Keratinocyte (primary cell): ENCODE data around the gene TMPRSS4. TPM values are rescaled to one million over a fixed set of nuclear protein-coding genes. Genes with fewer than 3 reads are reported as not detected.

Experiments used
- DNase-seq: peaks from one replicate; pipeline ENCODE4 v3.0.0-alpha.2; 2011; ENCODE audit warnings: low read depth, missing footprints, low spot score
- FAIRE-seq: peaks from 2 replicates; lab custom pipeline; 2011; peaks lifted over from hg19 to GRCh38; lab: Jason Lieb, UNC
- H2AFZ ChIP-seq: 2 replicates; pipeline ENCODE4 v1.6.0; 2012; ENCODE audit warnings: low read length, control low read depth, inconsistent platforms; ENCODE audit not compliant: control insufficient read depth
- H3K27ac ChIP-seq: 2 replicates; pipeline ENCODE4 v1.5.1; 2011; ENCODE audit warnings: low read length; ENCODE audit not compliant: control insufficient read depth, insufficient read depth
- H3K27me3 ChIP-seq: 3 replicates; pipeline ENCODE4 v1.6.0; 2011; ENCODE audit warnings: low read length; ENCODE audit not compliant: control insufficient read depth, insufficient read depth; ENCODE audit errors: extremely low read depth
- H3K36me3 ChIP-seq, 2 experiments: 2 replicates in 1 of 2; 3 replicates in 1 of 2; pipeline ENCODE4 v1.5.1; 2011; ENCODE audit warnings: low read length in 2 of 2, mild to moderate bottlenecking in 1 of 2; ENCODE audit not compliant: control insufficient read depth in 2 of 2, insufficient read depth in 2 of 2; ENCODE audit errors: extremely low read depth in 1 of 2
- H3K4me1 ChIP-seq: 3 replicates; pipeline ENCODE4 v1.5.1; 2011; ENCODE audit warnings: low read length; ENCODE audit not compliant: control insufficient read depth, insufficient read depth; ENCODE audit errors: extremely low read depth
- H3K4me2 ChIP-seq: 3 replicates; pipeline ENCODE4 v1.6.0; 2011; ENCODE audit warnings: low read depth, low read length; ENCODE audit not compliant: control insufficient read depth, insufficient read depth; ENCODE audit errors: extremely low read depth
- H3K4me3 ChIP-seq, 3 experiments: fragments of 200-600 bp in 1 of 3; sonication (generic) in 1 of 3; 2 replicates in 2 of 3; 3 replicates in 1 of 3; pipeline ENCODE4 v1.5.1; 2011 to 2016; ENCODE audit warnings: low read length in 3 of 3, mild to moderate bottlenecking in 3 of 3, control low read depth in 2 of 3, inconsistent platforms in 1 of 3, low read depth in 1 of 3, mixed read lengths in 1 of 3, mixed run types in 1 of 3, moderate library complexity in 1 of 3; ENCODE audit not compliant: control insufficient read depth in 2 of 3, insufficient read depth in 2 of 3; ENCODE audit errors: extremely low read depth in 1 of 3
- H3K79me2 ChIP-seq: 2 replicates; pipeline ENCODE4 v1.6.0; 2012; ENCODE audit warnings: low read length; ENCODE audit not compliant: control insufficient read depth, insufficient read depth
- H3K9ac ChIP-seq: 3 replicates; pipeline ENCODE4 v1.6.0; 2011; ENCODE audit warnings: low read length; ENCODE audit not compliant: control insufficient read depth, insufficient read depth; ENCODE audit errors: extremely low read depth
- H3K9me1 ChIP-seq: 3 replicates; pipeline ENCODE4 v1.6.0; 2011; ENCODE audit warnings: low read length; ENCODE audit not compliant: control insufficient read depth, insufficient read depth; ENCODE audit errors: extremely low read depth
- H3K9me3 ChIP-seq: 2 replicates; pipeline ENCODE4 v1.5.1; 2012; ENCODE audit warnings: low read depth, low read length; ENCODE audit not compliant: control insufficient read depth
- H4K20me1 ChIP-seq: 3 replicates; pipeline ENCODE4 v1.6.0; 2011; ENCODE audit warnings: low read length; ENCODE audit not compliant: control insufficient read depth, insufficient read depth; ENCODE audit errors: extremely low read depth
- EZH2 ChIP-seq: IDR thresholded peaks from one replicate; pipeline ENCODE4 v1.6.1; 2012; ENCODE audit warnings: inconsistent platforms, mild to moderate bottlenecking, low read length, moderate library complexity
- dilution Hi-C: fragments of 300-500 bp; cut with MboI; formaldehyde crosslinking; loops from one replicate; pipeline ENCODE4 v1.7.0; 2020; ENCODE audit warnings: low sequenced_read_pairs; ENCODE audit not compliant: extremely low pct_ligation_motif_present
- polyA plus RNA-seq, 5 experiments: library from polyadenylated mRNA; depleted of rRNA in 3 of 5; stranded (reverse) in 3 of 5; stranded (forward) in 1 of 5; unstranded in 1 of 5; fragments of >200 nt; gene quantifications; 1 replicate in 1 of 5; 2 replicates in 3 of 5; 3 replicates in 1 of 5; pipeline versions ENCODE4 v1.2.1 to v1.2.3, GENCODE V29; 2011 to 2012; ENCODE audit warnings: missing spikeins in 2 of 5, low read depth in 1 of 5, low replicate concordance in 1 of 5
- TF ChIP-seq, protein P1 (sequence below), 3 experiments: IDR thresholded peaks in 1 of 3; conservative IDR thresholded peaks in 1 of 3; optimal IDR thresholded peaks in 1 of 3; 2 replicates in 2 of 3; 3 replicates in 1 of 3; pipeline versions ENCODE3 to v1.5.1; 2011; ENCODE audit warnings: low read length in 3 of 3, mild to moderate bottlenecking in 3 of 3, moderate library complexity in 2 of 3, control low read depth in 1 of 3, inconsistent platforms in 1 of 3; ENCODE audit not compliant: insufficient read depth in 2 of 3; ENCODE audit errors: extremely low read depth in 1 of 3

The TMPRSS4 gene
- polyA plus RNA-seq, 1 donor (not counting 4 experiments of a cell fraction or from before 2014, with no cell fraction given), result 1.2 TPM

DNA sequence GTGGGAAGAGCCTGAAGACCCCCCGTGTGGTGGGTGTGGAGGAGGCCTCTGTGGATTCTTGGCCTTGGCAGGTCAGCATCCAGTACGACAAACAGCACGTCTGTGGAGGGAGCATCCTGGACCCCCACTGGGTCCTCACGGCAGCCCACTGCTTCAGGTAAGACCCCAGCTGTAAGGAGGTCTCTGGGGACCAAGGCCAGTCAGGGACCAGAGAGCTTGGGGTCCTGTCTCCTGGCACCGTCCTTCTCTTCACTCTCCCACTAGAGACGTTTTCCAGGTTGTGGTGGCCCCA is 34.8 kb downstream of the TMPRSS4 start:
- Histone ChIP-seq H3K27ac (no peak overlapping the region), H3K4me1 (peaks cover 4% of the 10 kb centered on the region), H2AFZ (no peak overlapping the region), H3K4me3 (no peak overlapping the region), H4K20me1 (no peaks in the 10 kb centered on the region), H3K9ac (no peak overlapping the region), H3K36me3 (no peaks in the 10 kb centered on the region), H3K9me3 (no peaks in the 10 kb centered on the region), H3K9me1 (no peaks in the 10 kb centered on the region), H3K79me2 (no peaks in the 10 kb centered on the region), H3K27me3 (no peaks in the 10 kb centered on the region), H3K4me2 (no peak overlapping the region)
- no peak for TF ChIP-seq EZH2
- TF ChIP-seq, protein P1, sequence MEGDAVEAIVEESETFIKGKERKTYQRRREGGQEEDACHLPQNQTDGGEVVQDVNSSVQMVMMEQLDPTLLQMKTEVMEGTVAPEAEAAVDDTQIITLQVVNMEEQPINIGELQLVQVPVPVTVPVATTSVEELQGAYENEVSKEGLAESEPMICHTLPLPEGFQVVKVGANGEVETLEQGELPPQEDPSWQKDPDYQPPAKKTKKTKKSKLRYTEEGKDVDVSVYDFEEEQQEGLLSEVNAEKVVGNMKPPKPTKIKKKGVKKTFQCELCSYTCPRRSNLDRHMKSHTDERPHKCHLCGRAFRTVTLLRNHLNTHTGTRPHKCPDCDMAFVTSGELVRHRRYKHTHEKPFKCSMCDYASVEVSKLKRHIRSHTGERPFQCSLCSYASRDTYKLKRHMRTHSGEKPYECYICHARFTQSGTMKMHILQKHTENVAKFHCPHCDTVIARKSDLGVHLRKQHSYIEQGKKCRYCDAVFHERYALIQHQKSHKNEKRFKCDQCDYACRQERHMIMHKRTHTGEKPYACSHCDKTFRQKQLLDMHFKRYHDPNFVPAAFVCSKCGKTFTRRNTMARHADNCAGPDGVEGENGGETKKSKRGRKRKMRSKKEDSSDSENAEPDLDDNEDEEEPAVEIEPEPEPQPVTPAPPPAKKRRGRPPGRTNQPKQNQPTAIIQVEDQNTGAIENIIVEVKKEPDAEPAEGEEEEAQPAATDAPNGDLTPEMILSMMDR (optimal IDR thresholded peaks at IDR 0.05 in 1 of 3, IDR thresholded peaks at IDR 0.05 in 1 of 3, conservative IDR thresholded peaks at IDR 0.05 in 1 of 3; ENCODE audit: extremely low read depth in 1 of 3, insufficient read depth in 2 of 3, low read length in 3 of 3), result no peak
- FAIRE-seq (no peak), DNase-seq (no peak)
- dilution Hi-C loops, result no loop called here

DNA sequence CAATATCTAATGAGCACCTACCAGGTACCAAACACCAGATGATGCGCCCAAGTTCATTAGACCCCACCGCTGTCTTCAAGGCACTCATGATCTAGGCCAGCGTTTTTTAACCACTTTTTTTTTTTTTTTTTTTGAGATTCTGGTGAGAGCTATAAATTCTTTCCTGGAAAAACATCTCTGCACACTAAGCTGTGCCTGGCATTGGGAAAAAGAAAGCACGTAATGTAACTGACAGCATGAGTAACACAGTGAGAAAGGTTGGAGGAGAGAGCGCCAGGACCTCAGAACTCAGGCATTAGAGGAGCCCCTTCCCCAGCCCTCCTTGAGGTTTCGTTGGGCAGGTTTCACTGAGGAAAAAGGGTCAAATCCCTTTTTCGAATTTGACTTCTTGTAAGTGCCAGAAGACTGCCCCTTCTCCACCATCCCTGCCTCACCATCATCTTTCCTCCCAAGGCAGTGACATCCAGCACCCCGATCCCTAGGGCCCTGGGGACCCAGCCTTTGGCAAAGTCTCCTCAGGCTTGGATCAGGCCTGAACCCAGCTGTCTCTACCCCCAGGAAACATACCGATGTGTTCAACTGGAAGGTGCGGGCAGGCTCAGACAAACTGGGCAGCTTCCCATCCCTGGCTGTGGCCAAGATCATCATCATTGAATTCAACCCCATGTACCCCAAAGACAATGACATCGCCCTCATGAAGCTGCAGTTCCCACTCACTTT is 36.0 kb downstream of the TMPRSS4 start:
- no peaks in the 10 kb centered on the region for H4K20me1 ChIP-seq
- H3K9me3 ChIP-seq, result no peaks in the 10 kb centered on the region
- H3K27ac ChIP-seq, result no peak overlapping the region
- no peaks in the 10 kb centered on the region for H3K27me3 ChIP-seq
- no peaks in the 10 kb centered on the region for H3K9me1 ChIP-seq
- no peak overlapping the region for H3K4me2 ChIP-seq
- no peak overlapping the region for H3K4me3 ChIP-seq
- DNase-seq (no peak), FAIRE-seq (no peak)
- no peak overlapping the region for H3K9ac ChIP-seq
- TF ChIP-seq, protein P1 (optimal IDR thresholded peaks at IDR 0.05 in 1 of 3, IDR thresholded peaks at IDR 0.05 in 1 of 3, conservative IDR thresholded peaks at IDR 0.05 in 1 of 3; ENCODE audit: extremely low read depth in 1 of 3, insufficient read depth in 2 of 3, low read length in 3 of 3), result no peak
- TF ChIP-seq EZH2, result no peak
- no peaks in the 10 kb centered on the region for H3K79me2 ChIP-seq
- H2AFZ ChIP-seq, result no peak overlapping the region
- dilution Hi-C loops, result no loop called here
- no peaks in the 10 kb centered on the region for H3K36me3 ChIP-seq
- peaks cover 4% of the 10 kb centered on the region for H3K4me1 ChIP-seq
